Right lung (tissue), 5 donors: ENCODE results near the gene CLOCK. TPM values are rescaled to one million over a fixed set of nuclear protein-coding genes. Genes with fewer than 3 reads are reported as not detected.

ENCODE experiments used
- DNase-seq, 2 donors: peaks; one replicate each; pipeline ENCODE4 v3.0.0-alpha.2; 2013
- polyA plus RNA-seq, 5 donors: library from polyadenylated mRNA; unstranded; fragments of 120-200 nt; gene quantifications; one replicate each; pipeline versions ENCODE4 v1.2.1 to v1.2.3, GENCODE V29; 2013; ENCODE audit warnings: inconsistent platforms in 1 of 5, low replicate concordance in 1 of 5; ENCODE audit not compliant: insufficient read length in 5 of 5, insufficient read depth in 1 of 5

Gene CLOCK
- polyA plus RNA-seq, 5 donors: 14.2 to 22.7 (median 20.6) TPM

DNA sequence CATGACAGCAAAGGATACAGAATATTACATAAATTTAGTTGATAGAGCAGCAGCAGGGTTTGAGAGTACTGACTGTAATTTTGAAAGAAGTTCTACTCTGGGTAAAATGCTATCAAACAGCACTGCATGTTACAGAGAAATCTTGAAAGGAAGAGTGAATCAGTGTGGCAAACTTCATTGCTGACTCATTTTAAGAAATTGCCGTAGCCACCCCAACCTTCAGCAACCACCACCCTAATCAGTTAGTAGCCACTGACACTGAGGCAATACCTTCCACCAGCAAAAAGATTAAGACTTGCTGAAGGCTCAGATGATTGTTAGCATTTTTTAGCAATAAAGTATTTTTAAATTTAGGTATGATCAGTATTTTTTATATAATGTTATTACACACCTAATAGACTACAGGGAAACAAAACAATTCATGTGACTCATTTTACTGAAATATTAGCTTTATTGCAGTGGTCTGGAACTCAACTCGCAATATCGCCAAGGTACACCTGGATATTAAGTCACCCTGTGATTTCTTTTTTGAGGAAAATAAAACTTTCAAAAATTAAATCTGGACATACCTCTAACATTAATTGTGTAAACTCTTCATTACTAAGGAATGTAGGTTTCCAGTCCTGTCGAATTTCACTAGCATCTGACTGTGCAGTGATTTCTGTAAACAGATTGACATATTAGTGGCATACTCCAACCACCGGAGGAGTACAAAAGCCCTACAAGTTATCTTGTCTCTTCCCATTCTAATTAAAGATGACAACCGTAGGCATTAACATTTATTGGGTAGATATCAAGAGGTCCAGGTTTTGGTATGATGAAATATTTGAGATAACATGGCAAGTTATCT, 71.1 kb downstream of the CLOCK start:
- no peak for DNase-seq

- no peak for DNase-seq
Observed at GRCh38 chr4:55469979-55470378, 76.7 kb downstream of the CLOCK start.

DNA sequence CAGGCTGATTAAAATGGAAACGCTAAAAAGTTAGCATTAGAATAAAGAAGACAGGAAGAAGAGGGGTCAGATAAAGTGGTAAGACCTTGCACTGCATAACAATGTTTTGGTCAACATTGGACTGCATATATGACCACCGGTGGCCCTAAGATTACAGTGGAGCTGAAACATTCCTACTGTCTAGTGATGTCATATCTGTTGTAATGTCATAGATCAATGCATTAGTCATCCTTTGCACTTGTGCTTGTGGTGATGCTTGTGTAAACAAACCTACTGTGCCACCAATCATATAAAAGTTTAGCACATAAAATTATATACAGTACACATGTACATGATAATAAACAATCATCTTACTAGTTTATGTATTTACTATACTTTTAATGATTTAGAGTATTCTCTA, 78.0 kb downstream of the CLOCK start:
- no peak for DNase-seq

DNA sequence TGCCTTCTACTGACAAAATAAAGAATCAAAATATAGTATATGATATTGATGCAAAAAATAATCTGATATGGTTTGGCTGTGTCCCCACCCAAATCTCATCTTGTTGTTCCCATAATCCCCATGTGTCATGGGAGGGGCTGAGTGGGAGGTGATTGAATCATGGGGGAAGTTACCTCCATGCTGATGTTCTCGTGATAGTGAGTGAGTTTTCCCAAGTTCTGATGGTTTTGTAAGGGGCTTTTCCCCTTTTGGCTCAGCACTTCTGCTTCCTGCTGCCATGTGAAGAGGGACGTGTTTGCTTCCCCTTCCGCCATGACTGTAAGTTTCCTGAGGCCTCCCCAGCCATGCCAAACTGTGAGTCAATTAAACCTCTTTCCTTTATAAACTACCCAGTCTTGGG, 80.7 kb downstream of the CLOCK start:
- DNase-seq: no peak

DNA sequence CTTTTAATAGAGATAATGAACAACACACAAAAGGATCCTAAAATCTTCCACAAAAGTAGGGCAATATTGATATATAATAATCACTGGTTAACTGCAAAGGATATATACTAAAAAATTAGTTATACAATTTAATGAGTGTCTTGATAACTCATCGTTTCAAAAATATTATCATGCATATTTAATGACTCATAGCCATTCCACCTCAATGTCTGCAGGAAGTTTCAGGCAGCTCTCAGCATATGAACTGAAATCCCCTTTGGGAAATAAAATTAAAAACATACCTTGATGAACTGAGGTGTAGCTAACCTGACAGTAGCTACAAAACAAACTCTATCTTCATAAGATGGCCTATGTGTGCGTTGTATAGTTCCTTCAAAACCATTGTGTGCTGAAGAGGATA, 88.1 kb downstream of the CLOCK start:
- DNase-seq: no peak

GRCh38 chr4:55458164-55458563, 88.5 kb downstream of the CLOCK start:
- no peak for DNase-seq

GRCh38 chr4:55450566-55450965, 96.1 kb downstream of the CLOCK start:
- DNase-seq: no peak

DNA sequence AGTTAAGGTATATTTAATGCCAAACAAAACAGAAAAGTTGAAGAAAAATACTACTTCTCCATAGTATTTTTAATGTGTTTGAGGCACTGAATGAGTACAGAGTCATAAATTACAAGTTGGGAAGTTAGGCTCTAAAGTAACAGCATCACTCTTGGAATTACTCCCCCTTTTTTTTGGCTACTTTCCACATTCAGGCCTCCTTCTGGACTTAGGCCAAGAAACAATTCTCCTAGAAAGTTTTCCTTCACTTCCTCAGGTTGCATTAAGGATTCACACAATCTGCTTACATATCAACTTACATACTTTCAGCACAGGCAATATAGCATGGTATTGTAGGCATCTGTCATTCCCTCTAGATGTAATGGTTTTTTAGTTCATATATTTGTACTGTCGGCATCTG, 98.9 kb downstream of the CLOCK start:
- DNase-seq: peak; percentile 14 to 19

- DNase-seq: no peak
Observed at GRCh38 chr4:55447108-55447708, 99.5 kb downstream of the CLOCK start.

DNA sequence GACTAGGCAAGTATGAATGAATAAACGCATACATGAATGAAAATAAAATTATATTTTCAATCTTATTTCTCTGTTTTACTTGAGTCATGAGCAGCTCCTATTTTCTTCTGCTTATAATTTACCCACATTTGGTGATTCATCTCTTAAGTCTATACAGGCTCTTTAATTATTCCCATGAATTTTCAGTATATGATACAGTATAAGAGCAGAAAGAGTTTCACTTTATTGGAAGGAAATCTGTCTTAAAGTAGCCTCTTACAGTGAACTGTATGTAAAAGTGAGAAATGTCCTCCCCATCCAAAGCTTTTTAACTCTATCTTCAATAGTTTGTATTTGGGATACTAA, 100.2 kb downstream of the CLOCK start:
- DNase-seq: no peak

- no peak for DNase-seq
Observed at GRCh38 chr4:55445921-55446577, 100.7 kb downstream of the CLOCK start.

DNA sequence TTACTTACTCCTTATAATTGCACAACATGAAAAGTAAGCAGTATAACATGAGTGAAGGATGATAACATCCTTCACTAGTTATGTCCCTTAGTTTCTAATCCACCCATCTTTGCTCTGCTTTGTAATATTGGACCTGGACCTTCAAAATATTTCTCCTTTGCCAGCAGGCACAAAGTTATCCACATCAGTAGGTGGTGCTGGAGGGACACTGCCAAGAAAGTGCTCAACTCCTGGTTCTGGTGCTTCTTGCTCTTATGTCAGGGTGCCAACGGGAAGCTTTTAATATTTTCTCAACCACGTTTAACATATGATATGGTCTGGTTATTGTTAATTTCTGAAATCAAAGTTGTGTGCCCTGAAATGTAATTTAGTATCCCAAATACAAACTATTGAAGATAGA, 101.9 kb downstream of the CLOCK start:
- DNase-seq: no peak

- DNase-seq: no peak
Observed at GRCh38 chr4:55442541-55442940, 104.2 kb downstream of the CLOCK start.

DNA sequence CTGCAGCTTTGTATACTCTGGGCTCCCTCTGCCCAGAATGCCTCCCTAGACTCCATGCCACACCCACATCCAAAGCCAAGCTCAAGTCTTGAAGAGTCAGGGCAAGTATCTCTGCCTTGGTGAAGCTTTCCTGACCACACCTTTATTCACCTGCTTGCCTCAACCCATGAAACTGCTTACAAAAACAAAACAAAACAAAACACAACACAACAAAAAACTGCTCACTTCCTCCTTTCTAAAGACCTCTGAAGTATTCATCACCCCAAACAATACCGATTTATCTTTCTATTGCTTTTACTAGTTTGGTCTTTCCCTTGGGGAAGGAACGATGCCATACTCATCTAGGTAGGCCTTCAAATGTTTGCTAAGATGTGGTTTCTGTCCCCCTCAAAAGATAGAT, 105.9 kb downstream of the CLOCK start:
- DNase-seq: no peak

GRCh38 chr4:55439023-55439422, 107.7 kb downstream of the CLOCK start:
- DNase-seq: no peak

- no peak for DNase-seq
Observed at GRCh38 chr4:55438314-55438713, 108.4 kb downstream of the CLOCK start.

- no peak for DNase-seq
Observed at GRCh38 chr4:55437823-55438222, 108.9 kb downstream of the CLOCK start.

DNA sequence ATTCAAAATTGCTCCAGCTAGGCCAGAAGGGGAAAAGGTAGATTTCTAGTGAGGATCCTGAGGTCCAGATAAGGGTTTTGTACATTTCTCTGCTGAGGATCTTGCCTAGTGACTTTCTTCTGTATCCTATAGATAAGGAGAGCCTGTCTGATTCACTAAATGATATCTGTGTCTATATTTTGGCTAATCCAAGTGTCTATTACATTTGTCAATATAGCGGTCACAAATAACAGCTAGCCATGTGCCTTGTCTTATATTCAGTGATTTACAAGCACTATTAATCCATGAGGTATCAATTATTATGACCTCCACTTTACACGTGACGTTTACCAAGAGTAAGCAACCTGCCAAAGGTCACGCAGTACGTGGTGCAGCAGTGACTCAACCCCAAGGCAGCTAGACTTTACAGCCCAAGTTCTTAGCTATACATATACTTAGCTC, 109.3 kb downstream of the CLOCK start:
- DNase-seq: no peak

GRCh38 chr4:55435141-55435841, 111.4 kb downstream of the CLOCK start:
- no peak for DNase-seq

GRCh38 chr4:55431710-55432336, 114.9 kb downstream of the CLOCK start:
- DNase-seq: no peak

DNA sequence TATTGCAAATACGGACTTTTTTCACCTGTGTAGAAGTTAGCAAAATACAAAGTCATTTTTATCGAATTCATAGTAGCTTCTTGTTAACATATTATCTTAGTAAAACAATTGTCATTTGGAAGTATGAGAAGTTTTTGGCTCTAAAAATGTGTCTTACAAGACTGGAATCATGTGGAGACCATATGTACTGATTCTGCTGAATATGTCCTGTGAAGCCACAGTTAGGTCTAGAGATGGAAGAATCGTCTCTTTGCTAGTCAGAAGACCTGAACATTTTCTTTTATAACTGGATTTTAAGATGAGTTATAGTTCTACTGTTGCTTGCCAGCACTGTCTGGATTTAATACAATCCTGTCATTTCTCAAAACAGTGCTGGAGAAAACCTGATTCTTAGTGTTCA, 121.9 kb downstream of the CLOCK start:
- no peak for DNase-seq

DNA sequence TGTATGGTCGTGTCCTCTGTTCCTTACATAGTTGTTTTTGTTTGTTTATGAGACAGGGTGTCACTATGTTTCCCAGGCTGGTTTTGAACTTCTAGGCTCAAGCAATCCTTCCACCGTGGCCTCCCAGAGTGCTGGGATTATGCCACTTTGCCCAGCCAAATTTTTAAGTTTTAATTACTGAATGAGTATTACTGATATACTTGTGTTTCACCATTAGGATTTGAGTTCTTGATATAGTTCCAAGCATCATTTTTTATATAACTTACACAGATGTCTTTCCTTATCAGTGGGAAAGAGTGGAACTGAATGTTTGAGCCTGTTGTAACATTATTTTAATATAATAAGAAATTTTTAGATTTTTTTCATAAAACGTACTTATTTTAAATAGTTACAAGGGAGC, 130.5 kb downstream of the CLOCK start:
- DNase-seq: no peak
